Endodermal cell (in vitro differentiated cells): ENCODE results near the gene NEDD4L. TPM values are rescaled to one million over a fixed set of nuclear protein-coding genes. Genes with fewer than 3 reads are reported as not detected.
"Not testable (repeated sequence)": the region's sequence is repeated elsewhere in the genome, so short reads cannot be mapped to it uniquely, and the experiment has no call there.

Experiments
- DNase-seq: peaks from one replicate; pipeline ENCODE4 v3.0.0-alpha.2; 2017
- H3K27ac ChIP-seq: 2 replicates; pipeline ENCODE4 v1.5.1; 2013; ENCODE audit warnings: mild to moderate bottlenecking, low read depth, low read length, moderate library complexity
- H3K27me3 ChIP-seq: 2 replicates; pipeline ENCODE4 v1.6.1; 2013; ENCODE audit warnings: mild to moderate bottlenecking, low read length, moderate library complexity; ENCODE audit not compliant: insufficient read depth, control insufficient read depth, poor library complexity, severe bottlenecking
- H3K36me3 ChIP-seq: 2 replicates; pipeline ENCODE4 v1.7.0; 2013; ENCODE audit warnings: mild to moderate bottlenecking, low read length, moderate library complexity; ENCODE audit not compliant: control insufficient read depth, insufficient read depth
- H3K4me1 ChIP-seq: one replicate; pipeline ENCODE4 v1.7.0; 2013; ENCODE audit warnings: low read length; ENCODE audit not compliant: control insufficient read depth, insufficient read depth
- H3K4me3 ChIP-seq: 2 replicates; pipeline ENCODE4 v1.5.1; 2013; ENCODE audit warnings: mild to moderate bottlenecking, low read length, moderate library complexity
- H3K9ac ChIP-seq: 2 replicates; pipeline ENCODE4 v1.6.1; 2013; ENCODE audit warnings: mild to moderate bottlenecking, low read length, moderate library complexity; ENCODE audit not compliant: poor library complexity, severe bottlenecking; ENCODE audit errors: extremely low read depth
- H3K9me3 ChIP-seq: 2 replicates; pipeline ENCODE4 v1.6.1; 2013; ENCODE audit warnings: mild to moderate bottlenecking, low read length, moderate library complexity; ENCODE audit not compliant: control insufficient read depth
- H3K27ac Mint-ChIP-seq: 2 replicates; pipeline ENCODE4 v1.8.0; 2020; ENCODE audit warnings: mixed read lengths
- H3K27me3 Mint-ChIP-seq: 2 replicates; pipeline ENCODE4 v1.8.0; 2021; ENCODE audit warnings: mild to moderate bottlenecking, mixed read lengths; ENCODE audit not compliant: insufficient read depth
- H3K36me3 Mint-ChIP-seq: 2 replicates; pipeline ENCODE4 v1.8.0; 2020; ENCODE audit warnings: low read depth, mixed read lengths
- H3K4me1 Mint-ChIP-seq: 2 replicates; pipeline ENCODE4 v1.8.0; 2020; ENCODE audit warnings: mixed read lengths
- H3K4me3 Mint-ChIP-seq: 2 replicates; pipeline ENCODE4 v1.8.0; 2020; ENCODE audit warnings: mild to moderate bottlenecking, moderate library complexity, mixed read lengths
- H3K9me3 Mint-ChIP-seq: 2 replicates; pipeline ENCODE4 v1.8.0; 2020; ENCODE audit warnings: mild to moderate bottlenecking, mixed read lengths
- WGBS, 2 experiments: methylation state at CpG; one replicate each; pipeline versions ENCODE4 v1.1.5 to v1.1.7; 2013; ENCODE audit warnings: missing lambda C conversion rate in 2 of 2, mixed read lengths in 1 of 2; ENCODE audit not compliant: insufficient coverage in 1 of 2, insufficient read length in 1 of 2; 5-methylcytosine and 5-hydroxymethylcytosine counted together
- total RNA-seq, 2 donors: library from RNA; stranded (reverse); fragmentation: NEBNext Ultra II Directional in 1 of 2; extraction: Animal tissue kit (Norgen Biotek cat#: 25700) in 1 of 2; gene quantifications; 2 replicates in 1 of 2; 3 replicates in 1 of 2; pipeline ENCODE4 v1.2.1, GENCODE V29; 2021
- TF ChIP-seq, protein P1 (sequence below): fragments of 200-600 bp; sonication (generic); conservative IDR thresholded peaks from 2 replicates; pipeline ENCODE4 v1.5.0; 2021; ENCODE audit warnings: antibody characterized with exemption, mild to moderate bottlenecking

Gene NEDD4L
- total RNA-seq, 2 donors from 2014 or later = 70.5 to 75.3 TPM

- H3K27ac Mint-ChIP-seq = peak overlapping the region; percentile 72
- 83 to 94% methylated on average over 1 to 6 of the region's 6 CpGs for WGBS, 2 experiments
- no peak for DNase-seq
Measured at GRCh38 chr18:58169472-58169871, 125.4 kb downstream of the NEDD4L start.

DNA sequence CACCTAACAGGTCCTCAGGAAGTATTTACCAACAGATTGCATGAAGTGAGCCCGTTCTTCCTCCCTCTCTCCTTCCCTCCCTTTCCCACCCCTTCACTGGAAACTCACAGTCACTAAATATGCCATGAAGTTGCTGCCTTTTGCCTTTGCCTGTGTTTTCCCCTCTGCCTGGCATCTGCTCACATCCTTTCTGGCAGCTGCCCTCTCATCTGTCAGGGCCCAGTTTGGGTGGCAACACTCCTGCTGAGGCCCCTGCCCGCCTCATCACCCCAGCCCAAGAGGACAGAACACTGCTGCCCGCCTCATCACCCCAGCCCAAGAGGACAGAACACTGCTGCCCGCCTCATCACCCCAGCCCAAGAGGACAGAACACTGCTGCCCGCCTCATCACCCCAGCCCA, 126.0 kb downstream of the NEDD4L start:
- not testable (repeated sequence) for H3K4me1 ChIP-seq, H3K4me3 ChIP-seq, H3K4me1 Mint-ChIP-seq, H3K27me3 Mint-ChIP-seq, H3K27ac ChIP-seq, H3K27ac Mint-ChIP-seq, H3K9me3 Mint-ChIP-seq, H3K9me3 ChIP-seq, H3K36me3 ChIP-seq, H3K27me3 ChIP-seq, DNase-seq, H3K9ac ChIP-seq, H3K4me3 Mint-ChIP-seq
- WGBS, 2 experiments = 96 to 100% methylated on average over 1 to 2 of the region's 5 CpGs
- peaks cover 30% of the 10 kb centered on the region for H3K36me3 Mint-ChIP-seq

More at GRCh38 chr18:58169472-58169871, 125.4 kb downstream of the NEDD4L start:
- no peak overlapping the region for H3K4me3 ChIP-seq
- TF ChIP-seq, protein P1, sequence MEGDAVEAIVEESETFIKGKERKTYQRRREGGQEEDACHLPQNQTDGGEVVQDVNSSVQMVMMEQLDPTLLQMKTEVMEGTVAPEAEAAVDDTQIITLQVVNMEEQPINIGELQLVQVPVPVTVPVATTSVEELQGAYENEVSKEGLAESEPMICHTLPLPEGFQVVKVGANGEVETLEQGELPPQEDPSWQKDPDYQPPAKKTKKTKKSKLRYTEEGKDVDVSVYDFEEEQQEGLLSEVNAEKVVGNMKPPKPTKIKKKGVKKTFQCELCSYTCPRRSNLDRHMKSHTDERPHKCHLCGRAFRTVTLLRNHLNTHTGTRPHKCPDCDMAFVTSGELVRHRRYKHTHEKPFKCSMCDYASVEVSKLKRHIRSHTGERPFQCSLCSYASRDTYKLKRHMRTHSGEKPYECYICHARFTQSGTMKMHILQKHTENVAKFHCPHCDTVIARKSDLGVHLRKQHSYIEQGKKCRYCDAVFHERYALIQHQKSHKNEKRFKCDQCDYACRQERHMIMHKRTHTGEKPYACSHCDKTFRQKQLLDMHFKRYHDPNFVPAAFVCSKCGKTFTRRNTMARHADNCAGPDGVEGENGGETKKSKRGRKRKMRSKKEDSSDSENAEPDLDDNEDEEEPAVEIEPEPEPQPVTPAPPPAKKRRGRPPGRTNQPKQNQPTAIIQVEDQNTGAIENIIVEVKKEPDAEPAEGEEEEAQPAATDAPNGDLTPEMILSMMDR = no peak
- H3K9me3 ChIP-seq = no peaks in the 10 kb centered on the region
- no peak overlapping the region for H3K9ac ChIP-seq
- no peaks in the 10 kb centered on the region for H3K27me3 Mint-ChIP-seq
- no peak overlapping the region for H3K4me3 Mint-ChIP-seq
- H3K36me3 Mint-ChIP-seq = peaks cover 30% of the 10 kb centered on the region
- H3K4me1 ChIP-seq = no peaks in the 10 kb centered on the region
- H3K27ac ChIP-seq = no peak overlapping the region
- H3K27me3 ChIP-seq = no peaks in the 10 kb centered on the region
- no peaks in the 10 kb centered on the region for H3K9me3 Mint-ChIP-seq
- peaks cover 2% of the 10 kb centered on the region for H3K4me1 Mint-ChIP-seq
- H3K36me3 ChIP-seq = peaks cover 4% of the 10 kb centered on the region

DNA sequence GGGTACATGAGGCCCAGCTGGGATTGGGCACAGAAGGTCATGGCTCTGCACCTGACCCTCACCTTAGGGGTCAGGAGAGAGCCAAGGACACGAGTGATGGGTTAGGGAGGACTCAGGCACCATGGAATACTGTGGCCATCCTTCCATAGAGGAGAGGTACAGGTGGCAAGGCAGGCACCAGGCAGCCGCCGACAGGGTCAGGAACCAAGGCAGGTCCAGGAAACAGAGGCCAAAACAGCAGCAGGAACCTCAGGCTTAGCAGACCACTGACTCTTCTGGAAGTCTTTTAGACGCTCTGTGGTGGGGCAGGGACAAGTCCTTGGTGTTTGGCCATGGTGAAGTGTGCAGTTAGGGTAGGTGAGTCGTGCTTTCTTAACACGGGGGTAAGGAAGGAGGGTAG, 128.0 kb downstream of the NEDD4L start:
- Histone ChIP-seq H3K36me3 (peaks cover 4% of the 10 kb centered on the region), H3K4me1 (peaks cover 4% of the 10 kb centered on the region), H3K27ac (no peak overlapping the region), H3K4me3 (no peak overlapping the region), H3K27me3 (no peaks in the 10 kb centered on the region), H3K9ac (no peak overlapping the region), H3K9me3 (no peaks in the 10 kb centered on the region)
- Mint-ChIP-seq H3K9me3 (no peaks in the 10 kb centered on the region), H3K36me3 (peaks cover 24% of the 10 kb centered on the region), H3K27me3 (no peaks in the 10 kb centered on the region), H3K4me1 (peaks cover 14% of the 10 kb centered on the region), H3K4me3 (no peak overlapping the region), H3K27ac (no peak overlapping the region)
- 94 to 100% methylated on average over 5 to 6 of the region's 6 CpGs for WGBS, 2 experiments
- peak; percentile 19 for DNase-seq
- TF ChIP-seq, protein P1 = no peak

DNA sequence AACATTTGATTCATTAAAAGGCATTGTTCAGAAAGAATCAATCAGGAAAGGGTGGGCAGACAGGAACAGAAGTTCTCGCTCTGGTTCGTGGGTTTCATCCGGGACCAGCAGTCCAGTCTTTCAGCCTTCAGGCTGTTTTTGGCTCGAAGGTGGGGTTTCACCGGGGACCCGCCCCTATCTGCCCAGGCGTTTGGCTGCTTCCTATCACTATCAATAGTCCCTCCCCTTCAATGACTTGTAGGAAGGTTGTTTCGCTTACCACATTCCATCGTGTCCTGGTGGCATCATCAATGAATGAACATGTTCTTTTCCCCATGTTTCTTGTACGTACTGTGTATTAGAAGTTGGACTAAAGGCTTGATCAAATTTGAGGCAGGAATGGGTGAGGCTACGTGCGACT, 130.3 kb downstream of the NEDD4L start:
- H3K27ac Mint-ChIP-seq = no peak overlapping the region
- WGBS, 2 experiments = 90 to 94% methylated on average over 8 to 12 of the region's 12 CpGs
- no peaks in the 10 kb centered on the region for H3K27me3 ChIP-seq
- no peak overlapping the region for H3K9ac ChIP-seq
- no peak overlapping the region for H3K27ac ChIP-seq
- no peak overlapping the region for H3K4me3 ChIP-seq
- H3K36me3 Mint-ChIP-seq = peaks cover 12% of the 10 kb centered on the region
- no peak overlapping the region for H3K4me3 Mint-ChIP-seq
- peaks cover 4% of the 10 kb centered on the region for H3K36me3 ChIP-seq
- H3K4me1 Mint-ChIP-seq = peaks cover 18% of the 10 kb centered on the region
- no peaks in the 10 kb centered on the region for H3K9me3 ChIP-seq
- no peaks in the 10 kb centered on the region for H3K9me3 Mint-ChIP-seq
- peaks cover 4% of the 10 kb centered on the region for H3K4me1 ChIP-seq
- no peaks in the 10 kb centered on the region for H3K27me3 Mint-ChIP-seq
- TF ChIP-seq, protein P1 = no peak
- peak; percentile 67 for DNase-seq
